Adrenal gland (tissue), 12 donors: Measurements from ENCODE around the gene ELP5. TPM values are rescaled to one million over a fixed set of nuclear protein-coding genes. Genes with fewer than 3 reads are reported as not detected.
A peak's percentile ranks its signal among the peaks of the same experiment; 100 is the strongest.

Experiments used
- DNase-seq, 7 donors: peaks; one replicate each; pipeline ENCODE4 v3.0.0-alpha.2; 2019 to 2020
- H3K27ac ChIP-seq, 5 donors: fragments of 200-600 bp; sonication (generic) in 4 of 5; 1 replicate in 3 of 5; 2 replicates in 2 of 5; pipeline versions ENCODE4 v1.5.1 to v1.8.0; 2016 to 2020; ENCODE audit warnings: mild to moderate bottlenecking in 1 of 5
- H3K27me3 ChIP-seq: fragments of 200-600 bp; 2 replicates; pipeline ENCODE4 v1.8.0; 2021
- H3K36me3 ChIP-seq, 2 donors: fragments of 200-600 bp; replicated peaks in 1 of 2; 1 replicate in 1 of 2; 2 replicates in 1 of 2; pipeline versions ENCODE4 v1.5.1 to v1.8.0; 2018 to 2022
- H3K4me1 ChIP-seq, 2 donors: fragments of 200-600 bp; replicated peaks in 1 of 2; 1 replicate in 1 of 2; 2 replicates in 1 of 2; pipeline versions ENCODE4 v1.5.1 to v1.8.0; 2018 to 2021
- H3K4me3 ChIP-seq, 4 donors: fragments of 200-600 bp; sonication (generic) in 3 of 4; one replicate each; pipeline ENCODE4 v1.5.1; 2016 to 2018
- H3K9me3 ChIP-seq, 3 donors: fragments of 200-600 bp; sonication (generic) in 1 of 3; replicated peaks in 1 of 3; 1 replicate in 2 of 3; 2 replicates in 1 of 3; pipeline versions ENCODE4 v1.5.1 to v1.8.0; 2016 to 2021
- POLR2A ChIP-seq, 2 donors: fragments of 450-650 bp; IDR thresholded peaks; one replicate each; pipeline ENCODE4 v1.6.1; 2017; ENCODE audit warnings: antibody characterized with exemption in 2 of 2, mild to moderate bottlenecking in 2 of 2, moderate library complexity in 1 of 2
- WGBS, 4 donors: extraction: QIAGEN DNeasy Blood & Tissue Kit in 2 of 4; methylation state at CpG; one replicate each; pipeline versions ENCODE4 v1.1.5 to v1.1.7; 2013 to 2017; 5-methylcytosine and 5-hydroxymethylcytosine counted together
- intact Hi-C, 2 donors: fragments of 100-400 bp; cut with DNase I; formaldehyde crosslinking; loops; one replicate each; pipeline versions ENCODE4 v1.14.1 to v1.15.0; 2022 to 2023
- polyA plus RNA-seq, 3 donors: library from polyadenylated mRNA; stranded (reverse); fragments of 200-250 nt in 2 of 3; fragments of 350-450 nt in 1 of 3; fragmentation: Illumina TruSeq in 1 of 3; extraction: RNeasy Lipid Tissue Mini Kit (QIAGEN cat#74804) in 1 of 3; gene quantifications; one replicate each; pipeline ENCODE4 v1.2.3, GENCODE V29; 2013 to 2014
- total RNA-seq, 9 donors: library from RNA; depleted of rRNA in 4 of 9; stranded (reverse); fragments of >200 nt in 4 of 9; fragments of 120-200 nt in 1 of 9; fragmentation: NEBNext Ultra II Directional in 1 of 9; extraction: Animal tissue kit (Norgen Biotek cat#: 25700) in 1 of 9; gene quantifications; one replicate each; pipeline versions ENCODE4 v1.1.0 to v1.2.4, GENCODE V29; 2013 to 2023
- TF ChIP-seq, protein P1 (sequence below), 6 experiments: fragments of 450-650 bp in 4 of 6; fragments of 200-600 bp in 2 of 6; sonication (generic) in 1 of 6; IDR thresholded peaks; 1 replicate in 5 of 6; 2 replicates in 1 of 6; pipeline versions ENCODE4 v1.5.1 to v1.8.0; 2016 to 2021; ENCODE audit warnings: antibody characterized with exemption in 6 of 6, mild to moderate bottlenecking in 2 of 6, moderate library complexity in 1 of 6
- donor health status: healthy with polysubstance abuse.
- donor health status: Bipolar disorder and iron deficiency.
- donor health status: DM: yes; HTN: yes; CAD: no.
- donor health status: DM: no; HTN: no; CAD: no.
- donor health status: DM: no; HTN: no; CAD: no.
- donor health status: DM: yes; HTN: yes; CAD: no.

ELP5 gene
- total and polyA plus RNA-seq, 12 donors: 28.0 to 96.5 (median 61.3) TPM

GRCh38 chr17:7295230-7296180, 43.5 kb downstream of the ELP5 start:
- intact Hi-C loops: loop anchor here in 1 of 2 donors (2.0 to 10.0 kb wide), 2 partner anchors 15 to 241 kb away; partner anchors contain the start of gene SLC2A4
- DNase-seq: peak in 1 of 7 donors; percentile 33
- Histone ChIP-seq H3K27ac (no peak overlapping the region), H3K27me3 (peaks cover 10% of the 10 kb centered on the region), H3K36me3 (no peaks in the 10 kb centered on the region), H3K9me3 (no peaks in the 10 kb centered on the region), H3K4me3 (peak overlapping the region in 1 of 4 donors; percentile 28), H3K4me1 (peaks cover 12 to 28% of the 10 kb centered on the region in 2 donors)
- TF ChIP-seq POLR2A (IDR thresholded peaks at IDR 0.05): no peak
- TF ChIP-seq, protein P1, sequence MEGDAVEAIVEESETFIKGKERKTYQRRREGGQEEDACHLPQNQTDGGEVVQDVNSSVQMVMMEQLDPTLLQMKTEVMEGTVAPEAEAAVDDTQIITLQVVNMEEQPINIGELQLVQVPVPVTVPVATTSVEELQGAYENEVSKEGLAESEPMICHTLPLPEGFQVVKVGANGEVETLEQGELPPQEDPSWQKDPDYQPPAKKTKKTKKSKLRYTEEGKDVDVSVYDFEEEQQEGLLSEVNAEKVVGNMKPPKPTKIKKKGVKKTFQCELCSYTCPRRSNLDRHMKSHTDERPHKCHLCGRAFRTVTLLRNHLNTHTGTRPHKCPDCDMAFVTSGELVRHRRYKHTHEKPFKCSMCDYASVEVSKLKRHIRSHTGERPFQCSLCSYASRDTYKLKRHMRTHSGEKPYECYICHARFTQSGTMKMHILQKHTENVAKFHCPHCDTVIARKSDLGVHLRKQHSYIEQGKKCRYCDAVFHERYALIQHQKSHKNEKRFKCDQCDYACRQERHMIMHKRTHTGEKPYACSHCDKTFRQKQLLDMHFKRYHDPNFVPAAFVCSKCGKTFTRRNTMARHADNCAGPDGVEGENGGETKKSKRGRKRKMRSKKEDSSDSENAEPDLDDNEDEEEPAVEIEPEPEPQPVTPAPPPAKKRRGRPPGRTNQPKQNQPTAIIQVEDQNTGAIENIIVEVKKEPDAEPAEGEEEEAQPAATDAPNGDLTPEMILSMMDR (IDR thresholded peaks at IDR 0.05): no peak
- 67 to 74% (median 71%) methylated on average over 41 to 42 of the region's 42 CpGs for WGBS, 4 donors

- TF ChIP-seq, protein P1 (IDR thresholded peaks at IDR 0.05): peak; percentile 71 to 98 (median 90)
- TF ChIP-seq POLR2A (IDR thresholded peaks at IDR 0.05): peak in 1 of 2 donors; percentile 9
- H3K4me1 ChIP-seq: peaks cover 12 to 28% of the 10 kb centered on the region in 2 donors
- peaks cover 10% of the 10 kb centered on the region for H3K27me3 ChIP-seq
- DNase-seq: peak; percentile 84 to 89 (median 87)
- H3K9me3 ChIP-seq: no peaks in the 10 kb centered on the region
- H3K27ac ChIP-seq: no peak overlapping the region
- intact Hi-C loops: loop anchor here in 1 of 2 donors (2.0 to 10.0 kb wide), 2 partner anchors 16 to 242 kb away; partner anchors contain the start of gene SLC2A4
- 3 to 14% (median 3%) methylated on average over 23 to 51 of the region's 51 CpGs for WGBS, 4 donors
- no peak overlapping the region for H3K4me3 ChIP-seq
- no peaks in the 10 kb centered on the region for H3K36me3 ChIP-seq
These were observed 44.3 kb downstream of the ELP5 start for GRCh38 chr17:7296189-7296861.

DNA sequence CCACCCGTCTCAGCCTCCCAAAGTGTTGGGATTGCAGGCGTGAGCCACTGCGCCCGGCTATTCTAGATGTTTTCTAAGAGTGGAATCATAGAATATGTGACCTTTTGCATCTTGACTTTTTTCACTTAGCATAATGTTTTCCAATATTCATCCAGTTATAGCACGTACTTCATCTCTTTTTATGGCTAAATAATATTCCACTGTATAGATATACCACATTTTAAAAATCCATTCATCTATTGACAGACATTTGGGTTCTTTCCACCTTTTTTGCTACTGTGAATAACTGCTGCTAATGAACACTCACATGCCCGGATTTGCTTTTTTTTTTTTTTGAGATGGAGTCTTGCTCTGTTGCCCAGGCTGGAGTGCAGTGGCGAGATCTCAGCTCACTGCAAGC, 52.2 kb downstream of the ELP5 start:
- no peak overlapping the region for H3K4me3 ChIP-seq
- DNase-seq: no peak
- whole genome bisulfite sequencing, 4 donors: 89 to 95% (median 93%) methylated on average over 7 of the region's 7 CpGs
- no peak overlapping the region for H3K27ac ChIP-seq
- TF ChIP-seq POLR2A (IDR thresholded peaks at IDR 0.05): no peak
- TF ChIP-seq, protein P1 (IDR thresholded peaks at IDR 0.05): no peak
- H3K27me3 ChIP-seq: no peaks in the 10 kb centered on the region
- no peaks in the 10 kb centered on the region for H3K9me3 ChIP-seq
- H3K36me3 ChIP-seq: no peaks in the 10 kb centered on the region
- peaks cover 3% of the 10 kb centered on the region in 2 donors for H3K4me1 ChIP-seq
- intact Hi-C loops: loop anchor here in 1 of 2 donors (5.0 kb wide), 1 partner anchor 42 kb away; the partner anchor contains the start of gene CLDN7
